Hematopoietic multipotent progenitor cell treated with erythropoietin and hydrocortisone succinate and interleukin-3 and kit ligand, for 17 days (in vitro differentiated cells): ENCODE data around the gene SEPHS2.

Experiments used
- DNase-seq: peaks from one replicate; pipeline ENCODE4 v3.0.0-alpha.2; 2015; ENCODE audit warnings: low spot score

The SEPHS2 gene

GRCh38 chr16:30429678-30430427, 15.8 kb downstream of the SEPHS2 start, which contains the start of gene DCTPP1:
Gene DCTPP1, minus strand, starts transcription at chr16:30430030. Its CDS starts 50 bp downstream, at chr16:30429980.
- peak; percentile 96 for DNase-seq

- DNase-seq = no peak
Measured at GRCh38 chr16:30429418-30429677, 16.3 kb downstream of the SEPHS2 start.

- no peak for DNase-seq
Measured at GRCh38 chr16:30428055-30428454, 17.6 kb downstream of the SEPHS2 start.

GRCh38 chr16:30421010-30421409, 24.7 kb downstream of the SEPHS2 start:
- DNase-seq = no peak

- DNase-seq = no peak
Measured at GRCh38 chr16:30418350-30419181, 27.1 kb downstream of the SEPHS2 start.

GRCh38 chr16:30417529-30418349, 27.9 kb downstream of the SEPHS2 start:
- DNase-seq = peak; percentile 66

GRCh38 chr16:30416624-30417528, 28.8 kb downstream of the SEPHS2 start:
- no peak for DNase-seq

- DNase-seq = no peak
Measured at GRCh38 chr16:30416047-30416603, 29.5 kb downstream of the SEPHS2 start.

GRCh38 chr16:30414159-30414558, 31.5 kb downstream of the SEPHS2 start:
- no peak for DNase-seq

GRCh38 chr16:30413112-30413806, 32.4 kb downstream of the SEPHS2 start:
- no peak for DNase-seq

- peak; percentile 92 for DNase-seq
Measured at GRCh38 chr16:30409125-30410060, 36.3 kb downstream of the SEPHS2 start.

- DNase-seq = no peak
Measured at GRCh38 chr16:30407804-30408534, 37.7 kb downstream of the SEPHS2 start.

- peak; percentile 93 for DNase-seq
Measured at GRCh38 chr16:30407102-30407803, 38.4 kb downstream of the SEPHS2 start, which contains the start of gene ZNF771. Gene ZNF771, plus strand, starts transcription at chr16:30407606. Its CDS starts 448 bp downstream, at chr16:30408054.

GRCh38 chr16:30406795-30407101, 38.9 kb downstream of the SEPHS2 start:
- no peak for DNase-seq

- no peak for DNase-seq
Measured at GRCh38 chr16:30401768-30402425, 43.8 kb downstream of the SEPHS2 start.

GRCh38 chr16:30399435-30400186, 46.1 kb downstream of the SEPHS2 start:
- DNase-seq = no peak
